Activated T-cell treated with anti-CD3 and anti-CD28 coated beads, Interleukin-2, amount 50 U/mL, for 24 hours (primary cell): ENCODE measurements around the gene CHST11.

Experiments
- DNase-seq: peaks from one replicate; pipeline ENCODE4 v3.0.0-alpha.2; 2020
- H3K27ac Mint-ChIP-seq: 2 replicates; pipeline ENCODE4 v1.8.0; 2020; ENCODE audit warnings: mild to moderate bottlenecking, mixed read lengths
- H3K27me3 Mint-ChIP-seq: 2 replicates; pipeline ENCODE4 v1.8.0; 2020; ENCODE audit warnings: mixed read lengths
- H3K36me3 Mint-ChIP-seq: 2 replicates; pipeline ENCODE4 v1.8.0; 2020; ENCODE audit warnings: low read depth, mixed read lengths
- H3K4me1 Mint-ChIP-seq: 2 replicates; pipeline ENCODE4 v1.8.0; 2020; ENCODE audit warnings: low read depth, mixed read lengths
- H3K4me3 Mint-ChIP-seq: 2 replicates; pipeline ENCODE4 v1.8.0; 2020; ENCODE audit warnings: mild to moderate bottlenecking, moderate library complexity, mixed read lengths
- H3K9me3 Mint-ChIP-seq: 2 replicates; pipeline ENCODE4 v1.8.0; 2020; ENCODE audit warnings: mixed read lengths

Gene CHST11

GRCh38 chr12:104460973-104461698, 4.4 kb downstream of the CHST11 start:
- no peaks in the 10 kb centered on the region for H3K9me3 Mint-ChIP-seq
- H3K4me1 Mint-ChIP-seq: peaks cover 71% of the 10 kb centered on the region
- peak overlapping the region; percentile 98 for H3K4me3 Mint-ChIP-seq
- peak overlapping the region; percentile 84 for H3K27ac Mint-ChIP-seq
- H3K27me3 Mint-ChIP-seq: no peaks in the 10 kb centered on the region
- no peak for DNase-seq
- H3K36me3 Mint-ChIP-seq: peaks cover 38% of the 10 kb centered on the region

GRCh38 chr12:104462325-104462724, 5.6 kb downstream of the CHST11 start:
- Mint-ChIP-seq H3K36me3 (peaks cover 35% of the 10 kb centered on the region), H3K27me3 (no peaks in the 10 kb centered on the region), H3K4me1 (peaks cover 78% of the 10 kb centered on the region), H3K9me3 (no peaks in the 10 kb centered on the region), H3K4me3 (peak overlapping the region; percentile 67), H3K27ac (peak overlapping the region; percentile 93)
- no peak for DNase-seq

- Mint-ChIP-seq H3K4me3 (peak overlapping the region; percentile 67), H3K27ac (peak overlapping the region; percentile 93), H3K27me3 (no peaks in the 10 kb centered on the region), H3K36me3 (peaks cover 30% of the 10 kb centered on the region), H3K4me1 (peaks cover 84% of the 10 kb centered on the region), H3K9me3 (peaks cover 2% of the 10 kb centered on the region)
- DNase-seq: no peak
Observed at GRCh38 chr12:104462931-104463339, 6.2 kb downstream of the CHST11 start.

GRCh38 chr12:104463368-104463767, 6.6 kb downstream of the CHST11 start:
- Mint-ChIP-seq H3K9me3 (peaks cover 3% of the 10 kb centered on the region), H3K36me3 (peaks cover 28% of the 10 kb centered on the region), H3K4me3 (peak overlapping the region; percentile 67), H3K27ac (peak overlapping the region; percentile 93), H3K4me1 (peaks cover 87% of the 10 kb centered on the region), H3K27me3 (no peaks in the 10 kb centered on the region)
- DNase-seq: no peak

- Mint-ChIP-seq H3K4me1 (peaks cover 90% of the 10 kb centered on the region), H3K4me3 (no peak overlapping the region), H3K9me3 (peaks cover 7% of the 10 kb centered on the region), H3K27ac (peak overlapping the region; percentile 15), H3K27me3 (no peaks in the 10 kb centered on the region), H3K36me3 (peaks cover 18% of the 10 kb centered on the region)
- DNase-seq: no peak
Observed at GRCh38 chr12:104464899-104465298, 8.2 kb downstream of the CHST11 start.

- H3K4me3 Mint-ChIP-seq: no peak overlapping the region
- H3K4me1 Mint-ChIP-seq: peaks cover 88% of the 10 kb centered on the region
- H3K27me3 Mint-ChIP-seq: no peaks in the 10 kb centered on the region
- H3K9me3 Mint-ChIP-seq: peaks cover 18% of the 10 kb centered on the region
- peaks cover 29% of the 10 kb centered on the region for H3K36me3 Mint-ChIP-seq
- H3K27ac Mint-ChIP-seq: peak overlapping the region; percentile 61
- no peak for DNase-seq
Observed at GRCh38 chr12:104466709-104467345, 10.1 kb downstream of the CHST11 start.

GRCh38 chr12:104467346-104467837, 10.6 kb downstream of the CHST11 start:
- Mint-ChIP-seq H3K27me3 (no peaks in the 10 kb centered on the region), H3K4me1 (peaks cover 89% of the 10 kb centered on the region), H3K27ac (peak overlapping the region; percentile 61), H3K4me3 (peak overlapping the region; percentile 2), H3K36me3 (peaks cover 29% of the 10 kb centered on the region), H3K9me3 (peaks cover 18% of the 10 kb centered on the region)
- no peak for DNase-seq

- DNase-seq: no peak
- Mint-ChIP-seq H3K36me3 (peaks cover 29% of the 10 kb centered on the region), H3K9me3 (peaks cover 18% of the 10 kb centered on the region), H3K27ac (no peak overlapping the region), H3K27me3 (no peaks in the 10 kb centered on the region), H3K4me1 (peaks cover 89% of the 10 kb centered on the region), H3K4me3 (no peak overlapping the region)
Observed at GRCh38 chr12:104468371-104468770, 11.6 kb downstream of the CHST11 start.

GRCh38 chr12:104469066-104469465, 12.3 kb downstream of the CHST11 start:
- Mint-ChIP-seq H3K36me3 (peaks cover 26% of the 10 kb centered on the region), H3K4me1 (peaks cover 90% of the 10 kb centered on the region), H3K4me3 (no peak overlapping the region), H3K27me3 (no peaks in the 10 kb centered on the region), H3K27ac (no peak overlapping the region), H3K9me3 (peaks cover 18% of the 10 kb centered on the region)
- no peak for DNase-seq

GRCh38 chr12:104469523-104469922, 12.8 kb downstream of the CHST11 start:
- DNase-seq: no peak
- Mint-ChIP-seq H3K27me3 (no peaks in the 10 kb centered on the region), H3K9me3 (peaks cover 18% of the 10 kb centered on the region), H3K36me3 (peaks cover 26% of the 10 kb centered on the region), H3K4me3 (no peak overlapping the region), H3K27ac (no peak overlapping the region), H3K4me1 (peaks cover 90% of the 10 kb centered on the region)

GRCh38 chr12:104470521-104470920, 13.8 kb downstream of the CHST11 start:
- Mint-ChIP-seq H3K27me3 (no peaks in the 10 kb centered on the region), H3K9me3 (peaks cover 18% of the 10 kb centered on the region), H3K27ac (no peak overlapping the region), H3K4me3 (no peak overlapping the region), H3K4me1 (peaks cover 87% of the 10 kb centered on the region), H3K36me3 (peaks cover 22% of the 10 kb centered on the region)
- no peak for DNase-seq

- H3K27me3 Mint-ChIP-seq: no peaks in the 10 kb centered on the region
- no peak overlapping the region for H3K4me3 Mint-ChIP-seq
- peaks cover 82% of the 10 kb centered on the region for H3K4me1 Mint-ChIP-seq
- H3K9me3 Mint-ChIP-seq: peaks cover 18% of the 10 kb centered on the region
- no peak overlapping the region for H3K27ac Mint-ChIP-seq
- DNase-seq: no peak
- H3K36me3 Mint-ChIP-seq: peaks cover 21% of the 10 kb centered on the region
Observed at GRCh38 chr12:104471336-104471735, 14.6 kb downstream of the CHST11 start.

- Mint-ChIP-seq H3K36me3 (peaks cover 20% of the 10 kb centered on the region), H3K27me3 (no peaks in the 10 kb centered on the region), H3K4me3 (no peak overlapping the region), H3K27ac (peak overlapping the region; percentile 78), H3K4me1 (peaks cover 82% of the 10 kb centered on the region), H3K9me3 (peaks cover 18% of the 10 kb centered on the region)
- no peak for DNase-seq
Observed at GRCh38 chr12:104472748-104473147, 16.0 kb downstream of the CHST11 start.

- Mint-ChIP-seq H3K36me3 (peaks cover 21% of the 10 kb centered on the region), H3K4me1 (peaks cover 81% of the 10 kb centered on the region), H3K27ac (peak overlapping the region; percentile 78), H3K4me3 (peak overlapping the region; percentile 56), H3K9me3 (peaks cover 15% of the 10 kb centered on the region), H3K27me3 (no peaks in the 10 kb centered on the region)
- no peak for DNase-seq
Observed at GRCh38 chr12:104473374-104473983, 16.7 kb downstream of the CHST11 start.

- no peak overlapping the region for H3K27ac Mint-ChIP-seq
- no peaks in the 10 kb centered on the region for H3K27me3 Mint-ChIP-seq
- H3K4me1 Mint-ChIP-seq: peaks cover 81% of the 10 kb centered on the region
- H3K36me3 Mint-ChIP-seq: peaks cover 15% of the 10 kb centered on the region
- peaks cover 7% of the 10 kb centered on the region for H3K9me3 Mint-ChIP-seq
- DNase-seq: no peak
- no peak overlapping the region for H3K4me3 Mint-ChIP-seq
Observed at GRCh38 chr12:104475271-104475670, 18.5 kb downstream of the CHST11 start.
